ENCODE results near the gene PSMC5. TPM values are rescaled to one million over a fixed set of nuclear protein-coding genes. Genes with fewer than 3 reads are reported as not detected.

The PSMC5 gene
- total RNA-seq, 1 donor from 2014 or later, result 116 TPM

- no peak overlapping the region for H3K27ac Mint-ChIP-seq (ENCODE audit: unreplicated experiment)
- FAIRE-seq, result no peak
- peaks cover 57% of the 10 kb centered on the region for H3K79me2 ChIP-seq (ENCODE audit: insufficient read depth, low read length)
Measured at GRCh38 chr17:63837480-63837879, 10.2 kb downstream of the PSMC5 start.

GRCh38 chr17:63837962-63838600 is 10.8 kb downstream of the PSMC5 start:
- no peak overlapping the region for H3K4me3 Mint-ChIP-seq (ENCODE audit: unreplicated experiment)

More at GRCh38 chr17:63837480-63837879, 10.2 kb downstream of the PSMC5 start:
- Histone ChIP-seq H3K27me3 (ENCODE audit: insufficient read depth, low read length) (no peaks in the 10 kb centered on the region), H4K20me1 (ENCODE audit: insufficient read depth, low read length) (peaks cover 83% of the 10 kb centered on the region), H3K9ac (ENCODE audit: low read length) (no peak overlapping the region), H2AFZ (ENCODE audit: low read depth, low read length) (no peak overlapping the region), H3K27ac (ENCODE audit: low read depth, low read length) (no peak overlapping the region), H3K4me2 (ENCODE audit: low read length) (no peak overlapping the region), H3K9me3 (ENCODE audit: insufficient read depth, low read depth, low read length) (no peaks in the 10 kb centered on the region), H3K36me3 (ENCODE audit: insufficient read depth, low read length) (peaks cover 20% of the 10 kb centered on the region), H3K4me3 (ENCODE audit: insufficient read depth, low read depth, low read length) (no peak overlapping the region), H3K4me1 (ENCODE audit: insufficient read depth, low read length) (peaks cover 14% of the 10 kb centered on the region)
- Mint-ChIP-seq H3K9me3 (ENCODE audit: unreplicated experiment) (no peaks in the 10 kb centered on the region), H3K4me3 (ENCODE audit: unreplicated experiment) (no peak overlapping the region), H3K4me1 (ENCODE audit: low read depth, unreplicated experiment) (peaks cover 9% of the 10 kb centered on the region), H3K27me3 (ENCODE audit: low read depth, unreplicated experiment) (no peaks in the 10 kb centered on the region), H3K36me3 (ENCODE audit: low read depth, unreplicated experiment) (peaks cover 6% of the 10 kb centered on the region)
- DNase-seq (ENCODE audit: low read depth), result no peak
- TF ChIP-seq CTCF (IDR thresholded peaks at IDR 0.05; ENCODE audit: insufficient read depth, low read depth, low read length) (no peak), EZH2 (IDR thresholded peaks at IDR 0.05; ENCODE audit: insufficient read depth, low read length) (no peak)

More at GRCh38 chr17:63837962-63838600, 10.8 kb downstream of the PSMC5 start:
- TF ChIP-seq CTCF (IDR thresholded peaks at IDR 0.05; ENCODE audit: insufficient read depth, low read depth, low read length), result no peak
- no peak for TF ChIP-seq EZH2 (IDR thresholded peaks at IDR 0.05; ENCODE audit: insufficient read depth, low read length)
- no peaks in the 10 kb centered on the region for H3K9me3 Mint-ChIP-seq (ENCODE audit: unreplicated experiment)
- H3K27ac Mint-ChIP-seq (ENCODE audit: unreplicated experiment), result no peak overlapping the region
- peaks cover 14% of the 10 kb centered on the region for H3K4me1 ChIP-seq (ENCODE audit: insufficient read depth, low read length)
- peaks cover 57% of the 10 kb centered on the region for H3K79me2 ChIP-seq (ENCODE audit: insufficient read depth, low read length)
- no peak overlapping the region for H3K4me3 ChIP-seq (ENCODE audit: insufficient read depth, low read depth, low read length)
- no peak overlapping the region for H3K9ac ChIP-seq (ENCODE audit: low read length)
- H2AFZ ChIP-seq (ENCODE audit: low read depth, low read length), result no peak overlapping the region
- no peaks in the 10 kb centered on the region for H3K9me3 ChIP-seq (ENCODE audit: insufficient read depth, low read depth, low read length)
- no peaks in the 10 kb centered on the region for H3K27me3 ChIP-seq (ENCODE audit: insufficient read depth, low read length)
- peaks cover 78% of the 10 kb centered on the region for H4K20me1 ChIP-seq (ENCODE audit: insufficient read depth, low read length)
- no peaks in the 10 kb centered on the region for H3K27me3 Mint-ChIP-seq (ENCODE audit: low read depth, unreplicated experiment)
- H3K36me3 Mint-ChIP-seq (ENCODE audit: low read depth, unreplicated experiment), result peaks cover 6% of the 10 kb centered on the region
- peaks cover 14% of the 10 kb centered on the region for H3K36me3 ChIP-seq (ENCODE audit: insufficient read depth, low read length)
- H3K4me1 Mint-ChIP-seq (ENCODE audit: low read depth, unreplicated experiment), result peaks cover 9% of the 10 kb centered on the region
- no peak for FAIRE-seq
- no peak for DNase-seq (ENCODE audit: low read depth)
- no peak overlapping the region for H3K4me2 ChIP-seq (ENCODE audit: low read length)
- H3K27ac ChIP-seq (ENCODE audit: low read depth, low read length), result no peak overlapping the region
